HEK293T (cell line): Measurements from ENCODE around the gene PMPCB.

ENCODE experiments used
- CTCF ChIA-PET: fragments of 350-600 bp; formaldehyde crosslinking; extraction: SDS; loops from one replicate; lab custom pipeline; 2021; ENCODE audit warnings: antibody characterized with exemption, inconsistent platforms; lab: Yijun Ruan, JAX
- POLR2A ChIA-PET: fragments of 350-600 bp; formaldehyde crosslinking; extraction: SDS; loops from one replicate; lab custom pipeline; 2020; ENCODE audit warnings: antibody characterized with exemption, inconsistent platforms; lab: Yijun Ruan, JAX
- DNase-seq: peaks from one replicate; pipeline ENCODE4 v3.0.0; 2012; ENCODE audit warnings: mixed read lengths; ENCODE audit errors: extremely low spot score
- ARNT ChIP-seq: fragments of 450-650 bp; IDR thresholded peaks from 2 replicates; pipeline ENCODE4 v1.6.1; 2017; ENCODE audit warnings: mild to moderate bottlenecking
- BHLHE40 ChIP-seq: fragments of 450-650 bp; IDR thresholded peaks from 2 replicates; pipeline ENCODE4 v1.6.1; 2016; ENCODE audit warnings: mild to moderate bottlenecking, moderate library complexity, borderline replicate concordance
- CTBP1 ChIP-seq: fragments of 450-650 bp; IDR thresholded peaks from 2 replicates; pipeline ENCODE4 v1.6.1; 2016; ENCODE audit warnings: borderline replicate concordance
- ELF4 ChIP-seq: fragments of 450-650 bp; IDR thresholded peaks from 2 replicates; pipeline ENCODE4 v1.6.1; 2017; ENCODE audit warnings: antibody characterized with exemption
- FOXA1 ChIP-seq: fragments of 450-650 bp; IDR thresholded peaks from 2 replicates; pipeline ENCODE4 v1.6.1; 2016; ENCODE audit warnings: mild to moderate bottlenecking
- FOXK2 ChIP-seq: fragments of 450-650 bp; IDR thresholded peaks from 2 replicates; pipeline ENCODE4 v1.6.1; 2016; ENCODE audit warnings: mild to moderate bottlenecking
- FOXM1 ChIP-seq: fragments of 450-650 bp; IDR thresholded peaks from 2 replicates; pipeline ENCODE4 v1.6.1; 2017; ENCODE audit warnings: mild to moderate bottlenecking, borderline replicate concordance
- HDGF ChIP-seq: fragments of 450-650 bp; IDR thresholded peaks from 2 replicates; pipeline ENCODE4 v1.6.1; 2017; ENCODE audit warnings: antibody characterized with exemption, borderline replicate concordance
- L3MBTL2 ChIP-seq: fragments of 450-650 bp; conservative IDR thresholded peaks from 2 replicates; pipeline ENCODE4 v1.6.1; 2016; ENCODE audit warnings: mild to moderate bottlenecking
- LEF1 ChIP-seq: fragments of 450-650 bp; IDR thresholded peaks from 2 replicates; pipeline ENCODE4 v1.6.1; 2017; ENCODE audit warnings: mild to moderate bottlenecking, borderline replicate concordance
- NFRKB ChIP-seq: fragments of 450-650 bp; IDR thresholded peaks from 2 replicates; pipeline ENCODE4 v1.6.1; 2016; ENCODE audit warnings: mild to moderate bottlenecking, moderate library complexity
- PKNOX1 ChIP-seq: fragments of 450-650 bp; IDR thresholded peaks from 2 replicates; pipeline ENCODE4 v1.6.1; 2016
- SP1 ChIP-seq: fragments of 450-650 bp; IDR thresholded peaks from 2 replicates; pipeline ENCODE4 v1.6.1; 2017
- SUZ12 ChIP-seq: fragments of 450-650 bp; IDR thresholded peaks from 2 replicates; pipeline ENCODE4 v1.6.1; 2016; ENCODE audit warnings: mild to moderate bottlenecking
- TARDBP ChIP-seq: fragments of 450-650 bp; IDR thresholded peaks from 2 replicates; pipeline ENCODE4 v1.6.1; 2016
- ZNF384 ChIP-seq: fragments of 450-650 bp; IDR thresholded peaks from 2 replicates; pipeline ENCODE4 v1.6.1; 2016

The PMPCB gene

GRCh38 chr7:103314852-103315251 is 17.6 kb downstream of the PMPCB start:
- CTCF ChIA-PET = no interaction called here

GRCh38 chr7:103316380-103316941 is 19.2 kb downstream of the PMPCB start:
- ChIA-PET POLR2A (no interaction called here), CTCF (no interaction called here)
- no peak for DNase-seq
- TF ChIP-seq PKNOX1 (no peak), FOXK2 (no peak), ARNT (no peak), CTBP1 (no peak), ELF4 (no peak), FOXM1 (no peak), L3MBTL2 (no peak), HDGF (no peak), SUZ12 (no peak), NFRKB (no peak), TARDBP (no peak), ZNF384 (no peak), SP1 (no peak), FOXA1 (no peak), LEF1 (no peak), BHLHE40 (no peak)

More at GRCh38 chr7:103314852-103315251, 17.6 kb downstream of the PMPCB start:
- TF ChIP-seq ELF4 (no peak), PKNOX1 (no peak), HDGF (no peak), CTBP1 (no peak), SUZ12 (no peak), SP1 (no peak), FOXM1 (no peak), FOXK2 (no peak), L3MBTL2 (no peak), ZNF384 (no peak), NFRKB (no peak), ARNT (no peak), TARDBP (no peak), BHLHE40 (no peak), LEF1 (no peak), FOXA1 (no peak)
- no peak for DNase-seq
- POLR2A ChIA-PET = no interaction called here

GRCh38 chr7:103317009-103317408 is 19.8 kb downstream of the PMPCB start:
- ChIA-PET POLR2A (no interaction called here), CTCF (no interaction called here)
- TF ChIP-seq FOXK2 (no peak), ELF4 (no peak), ZNF384 (no peak), L3MBTL2 (no peak), ARNT (no peak), BHLHE40 (no peak), PKNOX1 (no peak), NFRKB (no peak), HDGF (no peak), SUZ12 (no peak), TARDBP (no peak), FOXM1 (no peak), CTBP1 (no peak)

GRCh38 chr7:103325744-103326143 is 28.5 kb downstream of the PMPCB start:
- POLR2A ChIA-PET = no interaction called here
- no peak for DNase-seq

More at GRCh38 chr7:103317009-103317408, 19.8 kb downstream of the PMPCB start:
- DNase-seq = no peak

GRCh38 chr7:103336761-103337160 is 39.5 kb downstream of the PMPCB start:
- no peak for DNase-seq
- ChIA-PET CTCF (no interaction called here), POLR2A (no interaction called here)
- TF ChIP-seq ELF4 (no peak), ARNT (no peak), FOXK2 (no peak), FOXM1 (no peak), BHLHE40 (no peak), L3MBTL2 (no peak), ZNF384 (no peak), LEF1 (no peak)

More at GRCh38 chr7:103325744-103326143, 28.5 kb downstream of the PMPCB start:
- CTCF ChIA-PET = no interaction called here
- no peak for TF ChIP-seq SUZ12
- no peak for TF ChIP-seq FOXA1
- TF ChIP-seq LEF1 = no peak
- no peak for TF ChIP-seq ELF4
- no peak for TF ChIP-seq BHLHE40
- TF ChIP-seq ARNT = no peak
- no peak for TF ChIP-seq SP1
- TF ChIP-seq L3MBTL2 = no peak
- TF ChIP-seq CTBP1 = no peak
- TF ChIP-seq HDGF = no peak

GRCh38 chr7:103338864-103339263 is 41.6 kb downstream of the PMPCB start:
- ChIA-PET CTCF (no interaction called here), POLR2A (no interaction called here)

More at GRCh38 chr7:103338864-103339263, 41.6 kb downstream of the PMPCB start:
- no peak for DNase-seq
- no peak for TF ChIP-seq ARNT
- TF ChIP-seq SUZ12 = no peak
- TF ChIP-seq SP1 = no peak
- TF ChIP-seq BHLHE40 = no peak
- no peak for TF ChIP-seq L3MBTL2
- TF ChIP-seq FOXK2 = no peak
- TF ChIP-seq LEF1 = no peak
- no peak for TF ChIP-seq FOXM1
- no peak for TF ChIP-seq HDGF
